Kidney tubule cell (primary cell): ENCODE measurements around the gene IL4R.
"Not testable (repeated sequence)": the region's sequence is repeated elsewhere in the genome, so short reads cannot be mapped to it uniquely, and the experiment has no call there.

Experiments
- DNase-seq: peaks from one replicate; pipeline ENCODE4 v3.0.0-alpha.2; 2018; ENCODE audit warnings: low spot score

The IL4R gene

DNA sequence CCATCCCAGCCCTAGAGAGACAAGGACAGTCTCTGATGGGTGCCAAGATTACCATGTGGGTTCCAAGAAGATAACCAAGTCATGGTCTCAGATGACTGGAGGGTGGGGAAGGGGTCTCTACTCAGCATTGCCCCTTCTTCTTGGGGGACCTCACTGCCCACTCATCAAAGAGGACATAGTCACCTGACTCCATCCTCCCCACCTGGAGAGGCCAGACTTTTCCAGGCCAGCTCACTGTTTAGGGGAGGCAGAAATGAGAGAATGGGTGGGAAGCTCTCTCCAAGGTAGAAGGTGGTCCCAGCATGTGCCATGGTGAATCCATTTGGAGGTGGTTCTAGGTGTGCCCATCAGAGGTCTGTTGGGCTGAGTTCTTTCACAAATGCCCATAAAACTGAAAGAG, 67.5 kb downstream of the IL4R start:
- no peak for DNase-seq

DNA sequence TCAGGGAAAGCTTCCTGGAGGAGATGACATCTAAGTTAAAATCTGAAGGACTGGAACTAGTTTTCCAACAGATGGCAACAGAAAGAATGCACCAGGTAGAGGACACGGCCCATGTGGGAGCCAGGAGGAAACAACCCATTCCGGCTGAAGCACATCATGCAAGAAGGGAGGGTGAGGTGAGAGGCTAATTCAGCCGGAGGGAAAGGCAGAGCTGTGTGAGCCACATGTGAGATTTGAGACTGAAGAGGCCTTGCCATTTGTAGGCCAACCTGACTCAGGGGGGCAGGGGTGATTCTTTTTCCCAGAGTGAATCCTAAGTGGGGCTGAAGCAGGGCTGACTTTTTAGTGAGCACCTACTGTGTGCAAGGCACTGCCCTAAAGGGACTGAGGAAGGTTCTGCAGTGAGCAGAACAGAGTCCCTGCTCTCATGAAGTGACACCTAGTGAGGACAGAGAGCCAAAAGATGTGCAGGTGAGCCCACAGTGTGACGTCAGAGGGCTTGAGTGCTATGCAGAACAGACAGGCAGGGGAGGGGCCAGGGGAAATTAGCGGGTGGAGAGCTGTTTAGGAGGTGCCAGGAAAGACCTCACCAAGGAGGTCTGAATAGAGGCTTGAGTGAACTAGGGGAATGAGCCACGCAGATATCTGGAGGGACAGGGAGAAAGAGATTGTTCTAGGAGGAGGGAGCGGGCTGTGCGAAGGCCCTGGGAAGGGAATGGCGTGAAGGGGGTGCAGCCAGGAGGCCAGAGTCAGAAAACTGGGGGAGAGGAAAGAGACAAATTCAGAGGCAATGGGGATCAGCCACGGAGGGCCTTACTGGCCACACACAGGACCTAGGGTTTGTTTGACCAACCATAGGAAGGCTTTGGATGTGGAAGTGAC, 68.4 kb downstream of the IL4R start:
- no peak for DNase-seq

DNA sequence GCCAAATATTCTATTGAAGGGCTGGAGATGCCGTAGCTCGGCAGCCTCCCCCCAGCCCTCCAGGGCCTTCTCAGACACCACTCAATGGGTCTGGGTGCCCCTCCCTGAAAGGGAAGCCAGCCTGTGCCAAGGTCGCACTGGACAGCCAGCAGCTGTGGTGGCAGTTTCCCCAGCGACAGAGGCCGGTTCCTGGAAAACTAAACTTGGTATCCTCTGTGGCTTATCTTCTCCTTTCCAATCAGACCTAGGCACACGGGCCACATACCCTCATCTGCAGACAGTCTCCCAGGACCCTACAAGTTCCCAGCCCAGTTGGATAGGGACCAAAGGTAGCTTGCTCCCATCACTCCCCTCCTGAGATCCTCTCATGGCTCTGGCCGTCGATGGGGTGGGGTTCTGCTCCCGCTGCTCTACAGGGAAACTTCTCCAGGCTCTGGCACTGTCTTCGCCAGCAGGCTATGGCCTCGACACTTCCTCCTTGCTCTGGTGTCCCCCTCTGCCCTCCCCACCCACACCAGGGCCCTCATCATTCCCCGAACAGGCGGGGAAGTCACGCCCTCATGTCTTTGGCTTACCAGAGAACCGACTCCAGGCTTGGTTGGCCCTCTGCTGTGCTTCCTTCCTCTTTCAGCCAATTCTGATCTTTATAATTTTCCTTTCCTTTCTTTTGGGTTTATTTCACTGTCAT, 69.9 kb downstream of the IL4R start:
- DNase-seq = no peak

GRCh38 chr16:27384425-27384824, 70.7 kb downstream of the IL4R start:
- DNase-seq = no peak

DNA sequence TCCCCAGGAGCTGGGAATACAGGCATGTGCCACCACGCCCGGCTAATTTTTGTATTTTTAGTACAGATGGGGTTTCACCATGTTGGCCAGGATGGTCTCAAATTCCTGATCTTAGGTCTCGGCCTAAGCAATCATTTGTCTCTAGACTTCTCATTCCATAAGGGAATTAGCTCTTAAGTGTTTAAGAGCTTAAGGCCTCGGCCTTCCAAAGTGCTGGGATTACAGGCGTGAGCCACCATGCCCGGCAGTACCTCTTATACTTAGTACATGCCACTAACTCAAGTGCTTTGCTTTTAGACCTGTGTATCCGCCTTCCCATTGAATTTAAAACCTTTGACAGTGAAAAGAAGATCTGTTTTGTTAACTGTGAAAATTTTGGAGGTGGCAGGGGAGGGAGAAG, 71.6 kb downstream of the IL4R start:
- DNase-seq = no peak

DNA sequence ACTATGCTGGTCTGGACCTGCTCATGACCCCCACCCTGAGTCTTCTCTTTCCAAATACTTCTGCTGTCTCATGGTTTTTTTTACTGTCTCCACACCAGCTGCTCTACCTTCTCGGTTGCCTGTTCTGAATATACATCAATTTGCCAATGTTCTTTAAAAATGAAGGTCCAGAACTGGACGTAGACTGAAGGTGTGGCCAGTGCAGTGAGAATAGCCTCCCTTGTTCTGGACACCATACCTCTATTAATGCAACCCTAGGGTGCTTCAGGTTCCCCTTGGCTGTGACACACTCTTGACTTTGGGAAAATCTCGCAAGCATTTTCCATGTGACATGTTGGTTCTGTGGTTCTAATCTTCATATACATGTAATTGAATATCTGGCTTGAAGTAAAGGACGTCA, 72.9 kb downstream of the IL4R start:
- DNase-seq = no peak

DNA sequence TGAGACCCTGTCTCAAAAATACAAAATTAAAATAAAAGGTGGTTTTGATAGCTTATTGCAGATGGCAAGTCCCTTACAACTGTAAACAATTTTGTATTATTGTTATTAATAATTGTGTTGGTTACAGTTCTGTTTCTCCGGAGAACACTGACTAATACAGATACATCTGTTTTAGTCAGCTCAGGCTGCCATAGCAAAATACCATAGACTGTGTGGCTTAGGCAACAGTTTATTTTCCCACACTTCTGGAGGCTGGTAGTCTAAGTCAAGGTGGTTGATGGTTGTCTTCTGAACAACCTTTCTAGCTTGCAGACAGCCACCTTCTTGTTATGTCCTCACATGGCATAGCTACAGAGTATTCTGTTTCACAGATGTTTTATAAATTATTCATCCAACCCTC, 74.0 kb downstream of the IL4R start:
- DNase-seq = no peak

DNA sequence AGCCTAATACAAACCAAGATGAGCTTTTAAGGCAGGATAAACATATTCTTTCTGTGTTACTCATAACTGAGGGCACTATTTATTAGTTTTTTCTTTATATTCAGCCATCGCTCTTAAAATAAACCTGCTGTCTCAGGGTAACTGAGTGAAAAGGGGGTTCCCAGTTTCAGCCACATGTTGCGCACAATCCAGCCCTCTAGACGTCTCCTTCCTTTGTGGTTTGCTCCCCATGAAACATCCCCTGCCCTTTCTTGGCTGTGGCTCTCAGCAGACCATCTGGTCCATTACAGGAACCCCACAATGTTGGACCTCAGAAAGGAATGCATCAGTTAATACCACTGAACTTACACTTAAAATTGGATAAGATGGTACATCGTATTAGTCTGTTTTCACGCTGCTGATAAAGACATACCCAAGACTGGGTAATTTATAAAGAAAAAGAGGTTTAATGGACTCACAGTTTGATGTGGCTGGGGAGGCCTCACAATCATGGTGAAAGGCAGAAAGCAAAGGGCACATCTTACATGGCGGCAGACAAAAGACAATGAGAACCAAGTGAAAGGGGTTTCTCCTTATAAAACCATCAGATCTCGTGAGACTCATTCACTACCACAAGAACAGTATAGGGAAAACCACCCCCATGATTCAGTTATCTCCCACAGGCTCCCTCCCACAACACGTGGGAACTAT, 75.6 kb downstream of the IL4R start:
- DNase-seq = no peak

- DNase-seq = no peak
Observed at GRCh38 chr16:27390151-27390550, 76.4 kb downstream of the IL4R start.

- DNase-seq = no peak
Observed at GRCh38 chr16:27392671-27393070, 78.9 kb downstream of the IL4R start.

DNA sequence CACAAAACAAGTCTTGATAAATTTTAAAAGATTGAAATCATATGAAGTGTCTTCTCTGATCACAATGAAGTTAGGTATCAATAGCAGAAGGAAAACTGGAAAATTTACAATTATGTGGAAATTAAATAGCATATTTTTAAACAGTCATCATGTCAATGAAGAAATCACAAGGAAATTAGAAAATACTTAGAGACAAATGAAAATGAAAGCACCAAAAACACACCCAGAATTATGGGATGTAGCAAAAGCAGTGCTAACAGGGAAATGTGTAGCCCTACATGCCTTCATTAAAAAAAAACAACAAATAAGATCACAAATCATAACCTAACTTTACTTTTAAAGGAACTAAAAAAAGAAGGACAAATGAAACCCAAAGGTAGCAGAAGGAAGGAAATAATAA, 80.7 kb downstream of the IL4R start:
- DNase-seq = no peak

- not testable (repeated sequence) for DNase-seq
Observed at GRCh38 chr16:27398341-27398893, 84.6 kb downstream of the IL4R start.

GRCh38 chr16:27398894-27399853, 85.4 kb downstream of the IL4R start:
- no peak for DNase-seq

- no peak for DNase-seq
Observed at GRCh38 chr16:27399969-27400368, 86.2 kb downstream of the IL4R start.

DNA sequence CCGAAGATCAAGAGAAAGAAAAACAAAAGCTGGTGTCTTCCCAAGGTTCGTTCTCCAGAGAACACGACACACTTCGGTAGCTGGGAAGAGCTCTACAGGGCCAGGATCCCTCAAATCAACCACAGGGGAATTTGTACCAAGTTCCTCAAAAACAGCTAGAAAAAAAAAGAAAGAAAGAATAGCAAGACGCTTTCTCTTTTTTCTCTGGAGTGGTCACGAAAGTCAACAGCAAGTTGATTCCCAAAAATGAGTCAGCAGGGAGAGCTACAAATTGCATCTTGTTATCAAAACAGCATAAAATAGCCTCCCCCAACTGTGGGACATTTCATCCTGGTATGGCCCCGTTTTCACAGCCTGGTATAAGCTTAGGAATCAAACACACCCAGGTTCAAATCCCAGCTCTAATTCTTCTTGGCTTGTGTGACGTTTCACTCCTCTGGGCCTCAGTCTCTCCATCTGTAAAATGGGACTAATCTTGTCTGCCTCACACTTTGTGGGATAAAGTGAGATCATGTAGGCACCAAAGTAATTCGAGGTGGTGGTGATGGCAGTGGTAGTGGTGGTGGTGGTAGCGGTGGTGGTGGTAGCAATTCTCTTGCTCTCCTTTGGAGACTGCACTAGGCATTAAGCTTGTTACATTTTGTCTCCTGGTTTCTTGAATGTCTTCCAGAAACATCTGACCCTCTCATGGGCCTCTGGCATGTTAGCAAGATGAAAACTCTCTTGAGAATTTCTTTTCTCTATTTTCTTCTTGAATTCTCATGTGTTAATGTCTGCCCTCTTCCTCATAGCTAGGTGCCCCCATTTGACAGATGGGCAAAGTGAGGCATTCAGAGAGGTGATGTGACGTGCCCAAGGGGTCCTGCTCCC, 87.2 kb downstream of the IL4R start:
- DNase-seq = no peak

- peak; percentile 58 for DNase-seq
Observed at GRCh38 chr16:27401768-27402568, 88.2 kb downstream of the IL4R start, which contains the start of gene IL21R. TSS of gene IL21R (plus strand) at chr16:27402174. CDS start at chr16:27430072, 27,898 bp downstream.

DNA sequence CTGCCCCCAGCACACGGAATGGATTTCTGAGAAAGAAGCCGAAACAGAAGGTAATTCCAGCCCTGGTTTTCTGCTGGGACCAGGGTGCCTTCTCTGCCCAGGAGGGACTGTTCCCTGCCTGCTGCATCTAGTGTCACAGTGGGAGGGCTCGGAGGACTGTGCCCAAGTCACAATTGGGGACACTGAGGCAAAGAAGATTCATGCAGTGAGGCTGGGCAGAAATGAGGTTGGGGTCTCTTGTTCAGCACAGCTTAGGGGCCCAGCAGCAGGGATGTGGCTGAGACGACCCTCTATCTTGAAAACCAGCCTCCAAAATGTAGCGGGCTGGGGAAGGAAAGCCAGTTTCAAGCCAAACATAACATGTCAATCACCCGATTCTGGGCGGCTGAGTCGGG, 88.8 kb downstream of the IL4R start:
- no peak for DNase-seq

GRCh38 chr16:27402964-27403600, 89.3 kb downstream of the IL4R start:
- no peak for DNase-seq

GRCh38 chr16:27403601-27403992, 89.8 kb downstream of the IL4R start:
- no peak for DNase-seq
